Stimulated activated CD4-positive, alpha-beta T cell treated with anti-CD3 and anti-CD28 coated beads, Interleukin-4, amount 100 ng/mL, for 24 hours (primary cell): Measurements from ENCODE around the gene MED17.
"Not testable (repeated sequence)": the region's sequence is repeated elsewhere in the genome, so short reads cannot be mapped to it uniquely, and the experiment has no call there.

Source experiments
- DNase-seq: peaks from one replicate; pipeline ENCODE4 v3.0.0-alpha.2; 2020

Gene MED17, protein sequence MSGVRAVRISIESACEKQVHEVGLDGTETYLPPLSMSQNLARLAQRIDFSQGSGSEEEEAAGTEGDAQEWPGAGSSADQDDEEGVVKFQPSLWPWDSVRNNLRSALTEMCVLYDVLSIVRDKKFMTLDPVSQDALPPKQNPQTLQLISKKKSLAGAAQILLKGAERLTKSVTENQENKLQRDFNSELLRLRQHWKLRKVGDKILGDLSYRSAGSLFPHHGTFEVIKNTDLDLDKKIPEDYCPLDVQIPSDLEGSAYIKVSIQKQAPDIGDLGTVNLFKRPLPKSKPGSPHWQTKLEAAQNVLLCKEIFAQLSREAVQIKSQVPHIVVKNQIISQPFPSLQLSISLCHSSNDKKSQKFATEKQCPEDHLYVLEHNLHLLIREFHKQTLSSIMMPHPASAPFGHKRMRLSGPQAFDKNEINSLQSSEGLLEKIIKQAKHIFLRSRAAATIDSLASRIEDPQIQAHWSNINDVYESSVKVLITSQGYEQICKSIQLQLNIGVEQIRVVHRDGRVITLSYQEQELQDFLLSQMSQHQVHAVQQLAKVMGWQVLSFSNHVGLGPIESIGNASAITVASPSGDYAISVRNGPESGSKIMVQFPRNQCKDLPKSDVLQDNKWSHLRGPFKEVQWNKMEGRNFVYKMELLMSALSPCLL

DNA sequence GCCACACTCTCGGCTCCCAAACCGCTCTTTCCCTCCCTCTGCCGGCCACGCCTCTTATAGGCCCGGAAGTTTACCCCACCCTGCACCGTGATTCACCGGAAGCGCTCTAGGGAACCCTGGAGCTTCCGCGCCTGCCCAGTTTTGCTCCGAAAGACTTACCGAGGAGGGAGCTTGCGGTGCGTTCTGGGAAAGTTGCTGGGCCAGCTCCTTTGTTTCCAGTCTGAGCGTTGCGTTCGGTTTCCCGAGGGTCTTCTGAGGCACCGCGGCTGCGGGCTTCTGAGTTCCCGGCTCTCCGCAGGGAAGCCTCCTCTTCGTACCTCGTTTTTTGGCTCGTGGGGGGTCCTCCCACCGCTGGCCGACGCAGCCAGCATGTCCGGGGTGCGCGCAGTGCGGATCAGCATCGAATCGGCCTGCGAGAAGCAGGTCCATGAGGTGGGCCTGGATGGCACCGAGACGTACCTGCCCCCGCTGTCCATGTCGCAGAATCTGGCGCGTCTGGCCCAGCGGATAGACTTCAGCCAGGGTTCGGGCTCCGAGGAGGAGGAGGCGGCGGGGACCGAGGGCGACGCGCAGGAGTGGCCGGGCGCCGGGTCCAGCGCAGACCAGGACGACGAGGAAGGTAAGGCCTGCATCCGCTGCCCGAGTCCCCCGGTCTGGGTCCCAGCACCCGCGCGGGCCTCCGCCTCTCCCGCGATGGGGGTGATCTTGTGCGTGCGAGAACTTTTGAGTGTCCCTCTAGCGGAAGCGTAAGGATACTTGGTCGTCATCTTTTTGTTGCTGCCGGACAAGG is at the start of gene MED17:
Gene MED17, plus strand, starts transcription at position 138 of the 790 bp plus-strand sequence. Its CDS starts 232 bp downstream, at position 370.
- DNase-seq = peak; percentile 94

DNA sequence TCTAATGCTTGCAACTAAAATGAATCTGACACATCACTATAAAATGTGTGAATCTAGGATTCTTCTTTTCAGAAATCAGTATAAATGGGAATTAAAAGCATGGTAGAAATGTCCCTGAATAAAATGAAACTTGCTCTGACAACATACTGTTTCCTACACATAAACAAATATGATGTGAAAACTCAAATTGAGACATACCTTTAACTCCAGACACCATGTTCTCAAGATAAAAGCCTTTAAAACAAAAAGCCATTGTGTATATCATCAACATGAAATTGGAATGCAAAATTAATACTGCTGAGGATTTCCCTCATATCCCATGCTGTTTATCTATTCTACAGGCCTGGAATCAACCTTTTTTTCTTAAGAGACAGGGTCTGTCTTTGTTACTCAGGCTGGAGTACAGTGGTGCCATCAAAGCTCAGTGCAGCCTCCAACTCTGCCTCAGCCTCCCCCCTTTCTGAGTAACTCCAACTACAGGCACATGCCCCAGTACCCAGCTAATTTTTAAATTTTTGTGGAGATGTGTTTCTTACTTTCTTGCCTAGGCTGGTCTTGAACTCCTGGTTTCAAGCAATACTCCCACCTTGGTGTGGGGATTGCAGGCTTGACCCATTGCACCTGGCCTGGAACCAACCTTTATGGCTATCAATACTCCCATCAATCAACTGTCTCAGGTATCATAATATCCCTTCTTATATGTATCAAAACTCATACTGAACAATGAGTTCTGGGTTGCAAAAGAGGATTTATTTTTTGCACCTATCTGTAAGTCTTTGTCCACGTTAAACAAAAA is 49.5 kb upstream of the MED17 start:
- DNase-seq = no peak

DNA sequence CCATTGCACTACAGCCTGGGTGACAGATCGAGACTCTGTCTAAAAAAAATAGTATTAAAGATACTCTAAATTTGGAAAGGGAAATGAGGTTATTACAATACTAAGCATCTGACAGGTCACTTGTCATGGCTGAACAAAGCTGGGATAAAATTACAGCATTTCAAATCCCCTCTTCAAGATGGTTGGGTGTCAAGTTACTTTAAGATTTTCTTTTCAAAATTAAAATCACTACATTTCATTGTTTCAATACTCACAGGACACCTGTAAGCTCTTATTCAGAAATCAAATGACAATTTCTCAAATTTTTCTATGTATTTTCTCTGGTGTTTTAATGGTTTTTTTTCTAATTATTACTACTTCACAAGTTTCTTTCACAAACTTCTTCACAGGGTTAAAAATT is 48.5 kb upstream of the MED17 start:
- DNase-seq = no peak

DNA sequence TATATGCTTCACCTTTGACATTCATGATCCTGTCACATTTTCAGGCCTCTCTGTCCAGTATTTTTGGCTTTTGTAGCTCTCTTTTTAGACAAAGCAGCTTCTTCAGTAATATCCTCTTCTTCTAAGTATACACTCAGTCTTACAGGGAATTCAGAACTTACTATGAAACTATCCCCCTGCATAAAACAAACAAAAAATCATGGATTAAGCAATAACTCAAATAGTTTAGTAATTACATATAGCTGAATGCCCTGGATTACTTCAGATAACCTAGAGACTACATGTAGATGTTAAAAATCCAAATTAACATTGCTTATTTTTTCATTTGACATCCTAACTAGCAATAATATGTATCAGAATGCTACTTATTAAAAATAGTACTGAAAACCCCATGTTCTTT is 48.0 kb upstream of the MED17 start:
- DNase-seq = no peak

DNA sequence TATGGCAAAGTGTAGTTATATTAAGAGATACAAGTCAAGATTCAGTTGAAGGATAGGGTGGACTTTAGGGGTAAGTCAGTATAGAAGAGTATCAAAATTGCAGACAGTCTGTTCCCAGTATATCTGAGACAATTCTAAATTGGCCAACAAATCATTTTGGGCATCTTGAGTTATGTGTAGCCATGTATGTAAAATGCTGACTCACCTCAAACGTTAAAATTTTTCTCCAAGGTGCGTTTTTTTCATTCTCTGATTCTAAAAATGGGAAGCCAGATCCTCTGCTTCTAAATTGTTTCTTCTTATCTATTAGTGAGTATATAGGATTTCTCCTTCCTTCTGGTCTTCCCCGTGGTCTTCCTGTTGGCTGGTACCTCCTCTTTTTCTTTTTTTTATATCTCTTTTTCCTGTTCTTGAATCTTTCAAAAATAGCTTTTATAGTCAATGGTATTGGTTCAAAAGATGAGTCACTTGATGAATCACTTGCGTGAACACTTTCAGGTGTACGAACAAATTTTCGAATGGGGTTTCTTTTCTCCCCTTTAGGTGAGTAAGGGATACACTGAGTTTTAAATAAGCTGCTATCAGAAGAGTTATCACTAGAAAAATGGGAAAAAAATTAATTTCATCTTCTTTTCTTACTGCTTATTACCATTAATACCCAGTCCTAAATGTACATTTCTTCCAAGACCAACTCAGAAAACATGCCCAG is 46.0 kb upstream of the MED17 start:
- no peak for DNase-seq

DNA sequence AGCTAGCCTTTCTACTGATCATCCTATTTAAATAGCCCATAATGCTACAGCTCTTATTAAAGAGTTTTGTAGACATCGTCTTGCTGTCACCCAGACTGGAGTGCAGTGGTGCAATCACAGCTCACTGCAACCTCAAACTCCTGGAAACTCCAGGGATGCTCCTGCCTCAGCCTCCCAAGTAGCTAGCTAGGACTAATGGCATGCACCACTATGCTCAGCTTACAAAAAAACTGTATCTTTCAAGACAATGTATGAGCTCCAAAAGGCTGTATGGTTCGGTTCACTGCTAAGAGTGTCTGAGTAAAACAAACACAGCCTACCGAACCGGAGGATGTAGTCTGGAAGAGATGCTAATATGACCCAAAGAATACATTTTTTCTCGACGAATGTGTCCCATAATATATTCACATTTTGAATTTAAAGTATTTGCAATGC is 45.4 kb upstream of the MED17 start:
- no peak for DNase-seq

DNA sequence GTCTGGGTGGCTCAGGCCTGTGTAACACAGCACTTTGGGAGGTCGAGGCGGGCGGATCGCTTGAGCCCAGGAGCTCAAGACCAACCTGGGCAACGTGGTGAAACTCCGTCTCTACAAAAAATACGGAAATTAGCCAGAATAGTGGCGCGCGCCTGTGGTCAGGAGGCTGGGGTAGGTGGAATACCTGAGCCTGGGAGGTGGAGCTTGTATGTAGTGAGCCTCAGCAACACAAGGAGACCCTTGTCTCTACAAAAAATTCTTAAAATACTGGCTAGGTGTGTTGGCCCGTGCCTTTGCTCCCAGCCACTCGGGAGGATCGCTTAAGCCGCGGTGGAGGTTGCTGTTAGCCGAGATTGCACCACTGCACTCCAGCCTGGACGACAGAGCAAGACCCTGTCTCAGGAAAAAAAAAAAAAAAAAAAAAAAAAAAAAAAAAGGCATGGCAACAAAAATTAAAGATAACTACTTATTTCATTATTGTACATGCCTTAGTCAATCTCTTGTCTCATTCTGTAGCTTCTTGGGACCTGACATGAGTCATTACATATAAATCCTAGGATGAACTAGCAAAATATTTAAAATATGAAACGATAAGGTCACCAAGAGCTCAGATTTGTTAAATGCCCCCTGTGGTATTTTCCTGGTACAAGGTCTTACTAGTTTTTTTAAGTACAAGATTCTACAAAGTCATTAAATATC is 43.9 kb upstream of the MED17 start:
- DNase-seq = peak; percentile 57

DNA sequence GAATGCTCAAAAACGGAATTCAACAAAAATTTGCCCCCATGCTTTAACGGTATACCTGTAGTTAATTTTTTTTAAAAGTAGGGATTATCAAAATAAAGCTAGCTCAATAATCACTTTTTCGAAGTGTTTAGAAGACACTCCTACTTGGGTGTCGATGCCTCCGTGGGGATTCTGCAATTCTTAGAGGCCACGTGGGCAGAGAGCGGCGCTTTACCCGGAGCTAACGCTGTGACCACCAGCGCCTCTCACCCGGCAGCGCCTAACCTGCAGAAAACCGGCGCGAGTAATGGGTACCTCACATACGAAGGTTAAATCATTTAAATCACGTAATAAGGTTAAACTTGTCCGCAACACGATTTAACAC is 43.4 kb upstream of the MED17 start:
- peak; percentile 75 for DNase-seq

DNA sequence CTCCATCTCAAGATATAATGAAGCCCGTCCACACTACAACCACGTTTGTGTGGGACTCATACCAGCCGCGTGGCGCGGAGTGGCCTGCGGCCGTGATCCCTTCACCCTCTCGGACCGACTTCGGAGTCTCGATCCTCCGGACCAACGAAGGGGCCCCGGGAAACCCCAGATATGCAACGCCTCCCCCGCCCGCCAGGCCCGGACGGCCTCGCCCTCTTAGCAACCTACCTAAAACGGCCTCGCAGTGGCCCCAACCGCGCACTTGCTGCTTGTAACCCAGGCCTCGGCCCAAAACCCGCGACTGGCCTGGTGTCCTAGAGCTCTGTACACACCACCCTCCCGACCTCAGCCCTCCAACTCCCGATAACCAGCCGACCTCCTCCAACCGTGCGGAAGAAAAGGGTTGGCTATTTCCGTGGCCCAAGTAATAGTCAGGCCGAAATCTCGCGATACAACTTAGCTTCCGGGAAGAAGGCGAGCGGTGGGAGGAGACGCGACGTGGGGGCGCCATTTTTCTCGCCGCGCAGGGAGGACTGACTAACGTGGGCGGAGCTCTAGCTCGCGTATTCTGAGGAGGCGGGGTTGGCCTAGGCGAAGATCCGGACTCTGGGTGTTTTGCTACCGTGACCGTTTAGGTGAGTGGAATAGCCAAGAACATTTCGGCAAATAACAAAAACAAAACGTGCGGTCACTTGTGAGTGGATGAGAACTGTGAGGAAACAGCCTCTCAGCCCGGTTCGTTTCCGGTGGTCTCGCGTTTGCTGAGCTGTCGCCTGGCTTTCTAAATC is 42.8 kb upstream of the MED17 start, which contains the start of the genes C11orf54 and TAF1D:
Gene C11orf54, plus strand, starts transcription at position 579 of the 788 bp plus-strand sequence. CDS start 5,722 bp downstream, outside the sequence.
Gene TAF1D, minus strand, starts transcription at position 402 of the 788 bp plus-strand sequence. CDS start 2,191 bp downstream, outside the sequence.
- peak; percentile 97 for DNase-seq

DNA sequence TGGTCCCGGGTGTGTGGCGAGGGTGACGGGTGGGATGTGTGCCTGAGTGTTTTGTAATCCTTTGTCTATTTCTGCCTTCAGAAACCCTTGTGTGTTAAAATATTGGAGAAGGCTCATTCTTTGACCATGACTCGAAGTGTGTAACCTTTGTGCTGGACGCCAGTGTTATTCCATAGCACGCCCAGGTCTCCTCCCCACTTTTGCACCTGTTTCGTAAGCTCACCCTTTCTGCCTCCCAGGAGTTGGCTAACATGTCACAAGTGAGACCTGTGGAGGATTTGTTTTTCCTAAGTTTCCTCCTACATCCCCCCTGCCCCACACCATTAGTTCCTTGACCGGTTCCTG is 42.2 kb upstream of the MED17 start:
- no peak for DNase-seq

DNA sequence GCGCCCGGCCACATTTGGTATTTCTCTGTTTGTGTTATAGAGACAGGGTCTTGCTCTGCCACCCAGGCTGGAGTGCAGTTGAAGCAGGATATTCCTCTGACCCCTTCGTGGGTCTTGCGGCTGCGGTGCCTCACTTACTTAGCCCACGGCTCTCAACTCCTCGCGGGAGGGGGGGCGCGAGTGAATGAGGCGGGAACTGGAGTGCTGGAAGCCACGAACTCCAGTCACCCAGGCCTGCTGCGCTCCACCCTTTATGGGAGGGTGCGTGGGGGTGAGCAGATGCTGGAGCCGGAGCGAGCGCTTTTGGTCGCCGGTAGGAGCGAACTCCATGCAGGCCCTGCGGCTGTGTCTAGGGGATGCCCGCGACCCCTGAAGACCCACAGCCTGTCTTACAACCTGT is 40.8 kb upstream of the MED17 start:
- no peak for DNase-seq

DNA sequence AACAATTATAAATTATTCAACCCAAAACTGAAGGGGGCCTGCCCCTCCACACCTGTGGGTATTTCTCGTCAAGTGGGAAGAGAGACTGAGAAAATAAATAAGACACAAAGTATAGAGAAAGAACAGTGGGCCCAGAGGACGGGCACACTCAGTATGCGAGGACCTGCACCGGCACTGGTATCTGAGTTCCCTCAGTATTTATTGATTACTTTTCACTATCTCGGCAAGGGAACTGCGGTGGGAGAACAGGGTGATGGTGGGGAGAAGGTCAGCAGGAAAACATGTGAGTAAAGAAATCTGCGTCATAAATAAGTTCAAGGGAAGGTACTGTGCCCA is 39.4 kb upstream of the MED17 start:
- DNase-seq = no peak

DNA sequence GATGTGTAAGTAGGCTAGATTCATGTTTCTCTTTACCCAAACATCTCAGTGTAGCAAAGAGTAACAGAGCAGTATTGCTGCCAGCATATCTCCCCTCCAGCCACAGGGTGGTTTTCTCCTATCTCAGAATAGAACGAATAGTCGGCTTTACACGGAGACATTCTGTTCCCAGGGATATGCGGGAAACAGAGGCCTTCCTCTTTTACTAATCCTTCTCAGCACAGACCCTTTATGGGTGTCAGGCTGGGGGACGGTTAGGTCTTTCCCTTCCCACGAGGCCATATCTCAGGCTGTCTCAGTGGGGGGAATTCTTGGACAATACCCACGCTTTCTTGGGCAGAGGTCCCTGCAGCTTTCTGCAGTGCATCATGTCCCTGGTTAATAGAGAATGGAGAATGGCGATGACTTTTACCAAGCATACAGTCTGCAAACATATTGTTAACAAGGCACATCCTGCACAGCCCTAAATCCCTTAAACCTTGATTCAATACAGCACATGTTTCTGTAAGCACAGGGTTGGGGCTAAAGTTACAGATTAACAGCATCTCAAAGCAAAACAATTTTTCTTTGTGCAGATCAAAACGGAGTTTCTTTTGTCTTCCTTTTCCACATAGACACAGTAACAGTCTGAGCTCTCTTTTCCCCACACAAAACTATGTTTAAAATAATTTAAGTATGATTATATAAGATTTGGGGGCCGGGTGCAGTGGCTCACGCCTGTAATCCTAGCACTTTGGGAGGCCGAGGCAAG is 38.9 kb upstream of the MED17 start:
- not testable (repeated sequence) for DNase-seq

DNA sequence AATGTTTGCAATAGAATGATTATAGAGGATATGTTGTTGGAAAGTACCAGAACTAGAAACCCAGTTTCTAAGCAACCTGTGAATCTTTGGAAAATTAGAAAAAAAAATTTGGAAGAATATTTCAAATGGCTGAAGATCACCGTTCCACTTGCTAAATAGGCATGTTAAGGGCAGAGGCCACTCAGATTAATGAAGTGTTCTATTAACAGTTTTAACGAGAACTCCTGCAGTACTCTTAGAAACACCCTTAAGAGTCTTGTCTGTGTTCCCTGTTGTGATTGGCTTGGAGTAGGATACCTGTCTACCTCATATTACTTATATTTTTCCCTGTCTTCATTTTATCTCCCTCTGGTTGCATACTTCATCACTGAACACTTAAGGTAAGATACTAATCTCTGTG is 38.0 kb upstream of the MED17 start:
- no peak for DNase-seq

DNA sequence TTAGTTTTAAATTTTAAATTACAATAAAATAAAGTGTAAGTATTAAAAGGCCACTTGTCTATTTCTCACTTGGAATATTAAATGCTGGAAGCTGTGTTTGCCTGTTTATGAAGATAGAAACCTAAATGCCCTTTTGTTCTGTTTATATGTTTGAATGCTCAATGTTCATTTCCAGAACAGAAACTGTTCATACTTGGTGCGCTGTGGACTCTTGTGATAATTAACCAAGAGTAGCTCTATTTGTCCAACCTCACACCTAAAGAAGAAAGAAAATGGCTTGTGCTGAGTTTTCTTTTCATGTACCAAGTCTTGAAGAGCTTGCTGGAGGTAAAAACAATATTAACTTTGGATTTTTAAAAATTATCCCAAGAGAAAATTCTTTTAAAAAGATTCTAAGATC is 37.0 kb upstream of the MED17 start:
- DNase-seq = no peak

DNA sequence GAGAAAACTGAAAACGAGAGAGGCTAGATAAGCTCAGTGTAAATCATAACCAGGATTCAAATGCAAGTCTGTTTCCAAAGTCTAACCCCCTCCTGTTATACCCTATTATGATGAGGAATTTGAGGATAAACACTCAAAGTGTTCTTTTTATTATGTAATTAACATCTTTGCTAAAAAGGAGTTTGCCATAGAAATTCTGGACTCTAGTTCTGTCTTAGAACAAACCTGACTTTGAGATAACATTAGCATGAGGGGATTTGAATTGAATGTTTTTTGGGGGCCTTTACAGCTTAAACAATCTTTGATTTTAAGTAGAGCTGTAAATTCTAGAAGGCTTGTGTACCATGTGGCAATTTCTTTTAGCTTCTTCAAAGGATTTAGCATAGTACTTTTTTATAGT is 33.1 kb upstream of the MED17 start:
- no peak for DNase-seq

DNA sequence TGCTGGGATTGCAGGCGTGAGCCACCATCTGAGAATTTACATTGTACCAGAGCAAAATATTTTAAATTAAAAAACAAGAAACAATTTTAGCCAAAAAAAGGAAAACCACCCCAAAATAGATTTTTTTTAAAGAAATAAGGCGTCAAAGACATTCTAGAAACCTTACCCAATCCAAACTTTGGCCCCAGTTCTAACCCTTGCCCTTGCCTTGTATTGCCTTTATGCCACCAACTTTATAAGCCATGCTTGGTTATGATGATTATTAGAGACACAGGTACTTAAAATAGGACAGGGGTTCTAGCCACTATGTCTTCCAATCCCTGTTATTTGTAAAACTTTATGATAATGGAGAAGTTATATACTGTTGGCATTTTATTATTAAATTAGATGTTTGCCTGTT is 30.8 kb upstream of the MED17 start:
- no peak for DNase-seq

DNA sequence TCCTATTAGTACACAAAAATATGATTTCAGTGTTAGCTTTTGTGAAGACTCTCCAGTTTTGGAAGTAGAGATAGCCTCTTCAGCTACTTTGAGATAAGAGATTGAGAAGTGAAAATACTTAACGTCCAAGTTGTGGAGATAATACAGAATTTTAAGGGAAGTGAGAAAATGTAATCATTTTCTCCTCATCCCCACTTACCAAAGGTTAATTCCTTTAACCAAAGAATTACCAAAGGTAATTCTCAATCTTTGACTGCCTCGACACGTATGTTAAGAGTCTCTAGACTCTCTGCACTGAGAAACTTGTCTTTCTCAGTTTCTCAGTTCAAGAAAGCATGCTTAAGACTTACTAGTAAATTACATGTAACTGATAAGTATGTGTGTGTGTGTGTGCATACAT is 27.3 kb upstream of the MED17 start:
- no peak for DNase-seq

DNA sequence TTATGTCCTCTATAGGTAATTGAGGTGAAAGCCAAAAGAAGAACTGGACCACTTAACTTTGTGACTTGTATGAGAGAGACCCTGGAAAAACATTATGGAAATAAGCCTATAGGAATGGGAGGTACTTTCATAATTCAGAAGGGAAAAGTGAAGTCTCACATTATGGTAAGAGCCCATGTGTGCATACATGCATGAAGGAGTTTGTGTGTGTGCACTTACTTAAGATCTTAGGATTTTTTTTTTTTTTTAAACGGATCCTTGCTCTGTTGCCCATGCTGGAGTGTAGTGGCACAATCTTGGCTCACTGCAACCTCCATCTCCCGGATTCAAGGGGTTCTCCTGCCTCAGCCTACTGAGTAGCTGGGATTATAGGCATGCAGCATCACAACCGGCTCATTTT is 26.8 kb upstream of the MED17 start:
- DNase-seq = no peak
